ENCODE measurements around the gene IFNB1. TPM values are rescaled to one million over a fixed set of nuclear protein-coding genes. Genes with fewer than 3 reads are reported as not detected.

Gene IFNB1
- total RNA-seq, 1 experiment from 2014 or later: 0.42 TPM

- no TSS peak for BruUV-seq (replicated peaks)
- Mint-ChIP-seq H3K4me1 (ENCODE audit: low read depth, unreplicated experiment) (no peaks in the 10 kb centered on the region), H3K36me3 (ENCODE audit: insufficient read depth, unreplicated experiment) (no peaks in the 10 kb centered on the region), H3K27me3 (ENCODE audit: unreplicated experiment) (no peaks in the 10 kb centered on the region), H3K4me3 (ENCODE audit: low read depth, unreplicated experiment) (no peak overlapping the region), H3K9me3 (ENCODE audit: low read depth, unreplicated experiment) (peaks cover 2% of the 10 kb centered on the region), H3K27ac (ENCODE audit: unreplicated experiment) (no peak overlapping the region)
- intact Hi-C loops (cut with micrococcal nuclease; ENCODE audit: unreplicated experiment): no loop called here
- no peak for DNase-seq
- TF ChIP-seq, protein P1, sequence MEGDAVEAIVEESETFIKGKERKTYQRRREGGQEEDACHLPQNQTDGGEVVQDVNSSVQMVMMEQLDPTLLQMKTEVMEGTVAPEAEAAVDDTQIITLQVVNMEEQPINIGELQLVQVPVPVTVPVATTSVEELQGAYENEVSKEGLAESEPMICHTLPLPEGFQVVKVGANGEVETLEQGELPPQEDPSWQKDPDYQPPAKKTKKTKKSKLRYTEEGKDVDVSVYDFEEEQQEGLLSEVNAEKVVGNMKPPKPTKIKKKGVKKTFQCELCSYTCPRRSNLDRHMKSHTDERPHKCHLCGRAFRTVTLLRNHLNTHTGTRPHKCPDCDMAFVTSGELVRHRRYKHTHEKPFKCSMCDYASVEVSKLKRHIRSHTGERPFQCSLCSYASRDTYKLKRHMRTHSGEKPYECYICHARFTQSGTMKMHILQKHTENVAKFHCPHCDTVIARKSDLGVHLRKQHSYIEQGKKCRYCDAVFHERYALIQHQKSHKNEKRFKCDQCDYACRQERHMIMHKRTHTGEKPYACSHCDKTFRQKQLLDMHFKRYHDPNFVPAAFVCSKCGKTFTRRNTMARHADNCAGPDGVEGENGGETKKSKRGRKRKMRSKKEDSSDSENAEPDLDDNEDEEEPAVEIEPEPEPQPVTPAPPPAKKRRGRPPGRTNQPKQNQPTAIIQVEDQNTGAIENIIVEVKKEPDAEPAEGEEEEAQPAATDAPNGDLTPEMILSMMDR (IDR thresholded peaks at IDR 0.05; ENCODE audit: unreplicated experiment): no peak
- CTCF ChIA-PET: no interaction called here
These were observed 8.8 kb upstream of the IFNB1 start for GRCh38 chr9:21086538-21086937.

- no peak overlapping the region for H3K27ac Mint-ChIP-seq (ENCODE audit: unreplicated experiment)
- H3K27me3 Mint-ChIP-seq (ENCODE audit: unreplicated experiment): no peaks in the 10 kb centered on the region
- CTCF ChIA-PET: no interaction called here
- no peaks in the 10 kb centered on the region for H3K36me3 Mint-ChIP-seq (ENCODE audit: insufficient read depth, unreplicated experiment)
- BruUV-seq (replicated peaks): no TSS peak
- DNase-seq: no peak
- H3K4me3 Mint-ChIP-seq (ENCODE audit: low read depth, unreplicated experiment): no peak overlapping the region
- intact Hi-C loops (cut with micrococcal nuclease; ENCODE audit: unreplicated experiment): no loop called here
- TF ChIP-seq, protein P1 (IDR thresholded peaks at IDR 0.05; ENCODE audit: unreplicated experiment): no peak
- H3K9me3 Mint-ChIP-seq (ENCODE audit: low read depth, unreplicated experiment): peaks cover 2% of the 10 kb centered on the region
- H3K4me1 Mint-ChIP-seq (ENCODE audit: low read depth, unreplicated experiment): no peaks in the 10 kb centered on the region
These were observed 7.3 kb upstream of the IFNB1 start for GRCh38 chr9:21085005-21085404.

GRCh38 chr9:21084242-21084850 is 6.6 kb upstream of the IFNB1 start:
- BruUV-seq (replicated peaks): no TSS peak
- H3K36me3 Mint-ChIP-seq (ENCODE audit: insufficient read depth, unreplicated experiment): no peaks in the 10 kb centered on the region
- intact Hi-C loops (cut with micrococcal nuclease; ENCODE audit: unreplicated experiment): no loop called here
- CTCF ChIA-PET: no interaction called here
- no peaks in the 10 kb centered on the region for H3K27me3 Mint-ChIP-seq (ENCODE audit: unreplicated experiment)
- no peak overlapping the region for H3K27ac Mint-ChIP-seq (ENCODE audit: unreplicated experiment)
- DNase-seq: no peak
- no peak overlapping the region for H3K4me3 Mint-ChIP-seq (ENCODE audit: low read depth, unreplicated experiment)
- peaks cover 2% of the 10 kb centered on the region for H3K9me3 Mint-ChIP-seq (ENCODE audit: low read depth, unreplicated experiment)
- TF ChIP-seq, protein P1 (IDR thresholded peaks at IDR 0.05; ENCODE audit: unreplicated experiment): no peak
- no peaks in the 10 kb centered on the region for H3K4me1 Mint-ChIP-seq (ENCODE audit: low read depth, unreplicated experiment)

GRCh38 chr9:21082671-21083070 is 4.9 kb upstream of the IFNB1 start:
- H3K9me3 Mint-ChIP-seq (ENCODE audit: low read depth, unreplicated experiment): no peaks in the 10 kb centered on the region
- no peak overlapping the region for H3K27ac Mint-ChIP-seq (ENCODE audit: unreplicated experiment)
- H3K36me3 Mint-ChIP-seq (ENCODE audit: insufficient read depth, unreplicated experiment): no peaks in the 10 kb centered on the region
- no peak overlapping the region for H3K4me3 Mint-ChIP-seq (ENCODE audit: low read depth, unreplicated experiment)
- no peaks in the 10 kb centered on the region for H3K27me3 Mint-ChIP-seq (ENCODE audit: unreplicated experiment)
- CTCF ChIA-PET: no interaction called here
- BruUV-seq (replicated peaks): no TSS peak
- TF ChIP-seq, protein P1 (IDR thresholded peaks at IDR 0.05; ENCODE audit: unreplicated experiment): no peak
- no peak for DNase-seq
- no peaks in the 10 kb centered on the region for H3K4me1 Mint-ChIP-seq (ENCODE audit: low read depth, unreplicated experiment)
- intact Hi-C loops (cut with micrococcal nuclease; ENCODE audit: unreplicated experiment): no loop called here
